Measurements from ENCODE around the gene SERBP1.
"Not testable (repeated sequence)": the region's sequence is repeated elsewhere in the genome, so short reads cannot be mapped to it uniquely, and the experiment has no call there.

Gene SERBP1

GRCh38 chr1:67459068-67459467 lies 28.9 kb upstream of the SERBP1 start:
- no peak overlapping the region for H3K4me3 ChIP-seq (ENCODE audit: control insufficient read depth, low read depth, low read length)
- no peak for TF ChIP-seq CTCF (conservative IDR thresholded peaks at IDR 0.05; ENCODE audit: control insufficient read depth, insufficient read depth, low read depth, low read length)
- DNase-seq (ENCODE audit: low read depth), result no peak

- H3K4me3 ChIP-seq (ENCODE audit: control insufficient read depth, low read depth, low read length), result no peak overlapping the region
- no peak for DNase-seq (ENCODE audit: low read depth)
- no peak for TF ChIP-seq CTCF (conservative IDR thresholded peaks at IDR 0.05; ENCODE audit: control insufficient read depth, insufficient read depth, low read depth, low read length)
Observed at GRCh38 chr1:67458663-67459062, 28.5 kb upstream of the SERBP1 start.

- TF ChIP-seq CTCF (conservative IDR thresholded peaks at IDR 0.05; ENCODE audit: control insufficient read depth, insufficient read depth, low read depth, low read length), result no peak
Observed at GRCh38 chr1:67457247-67457646, 27.0 kb upstream of the SERBP1 start.

GRCh38 chr1:67451815-67452214 lies 21.6 kb upstream of the SERBP1 start:
- H3K4me3 ChIP-seq (ENCODE audit: control insufficient read depth, low read depth, low read length), result no peak overlapping the region
- TF ChIP-seq CTCF (conservative IDR thresholded peaks at IDR 0.05; ENCODE audit: control insufficient read depth, insufficient read depth, low read depth, low read length), result no peak
- DNase-seq (ENCODE audit: low read depth), result no peak

More at GRCh38 chr1:67457247-67457646, 27.0 kb upstream of the SERBP1 start:
- H3K4me3 ChIP-seq (ENCODE audit: control insufficient read depth, low read depth, low read length), result no peak overlapping the region
- DNase-seq (ENCODE audit: low read depth), result no peak

- H3K4me3 ChIP-seq (ENCODE audit: control insufficient read depth, low read depth, low read length), result no peak overlapping the region
- no peak for TF ChIP-seq CTCF (conservative IDR thresholded peaks at IDR 0.05; ENCODE audit: control insufficient read depth, insufficient read depth, low read depth, low read length)
- no peak for DNase-seq (ENCODE audit: low read depth)
Observed at GRCh38 chr1:67451356-67451755, 21.2 kb upstream of the SERBP1 start.

GRCh38 chr1:67446893-67447292 lies 16.7 kb upstream of the SERBP1 start:
- no peak for TF ChIP-seq CTCF (conservative IDR thresholded peaks at IDR 0.05; ENCODE audit: control insufficient read depth, insufficient read depth, low read depth, low read length)
- no peak overlapping the region for H3K4me3 ChIP-seq (ENCODE audit: control insufficient read depth, low read depth, low read length)
- no peak for DNase-seq (ENCODE audit: low read depth)

GRCh38 chr1:67446014-67446413 lies 15.8 kb upstream of the SERBP1 start:
- not testable (repeated sequence) for DNase-seq (ENCODE audit: low read depth); H3K4me3 ChIP-seq (ENCODE audit: control insufficient read depth, low read depth, low read length)

Measured in fibroblast of mammary gland (primary cell).